Neural cell (in vitro differentiated cells): Measurements from ENCODE around the gene CADM4. TPM values are rescaled to one million over a fixed set of nuclear protein-coding genes. Genes with fewer than 3 reads are reported as not detected.

Experiments used
- H2AFZ ChIP-seq: fragments of 200-600, 300-800 bp; sonication (generic), shearing (Covaris generic); 2 replicates; pipeline ENCODE4 v1.6.0; 2014; ENCODE audit warnings: low read depth, mild to moderate bottlenecking, antibody characterized with exemption, low read length, moderate library complexity
- H3F3A ChIP-seq: fragments of 200-600 bp; shearing (Covaris generic); 2 replicates; pipeline ENCODE4 v1.6.1; 2016; ENCODE audit warnings: mild to moderate bottlenecking, moderate library complexity, mixed read lengths, antibody characterized with exemption, low read length; ENCODE audit not compliant: insufficient read depth, poor library complexity, severe bottlenecking
- H3K27ac ChIP-seq: fragments of 200-600, 300-800 bp; sonication (generic), shearing (Covaris generic); 2 replicates; pipeline ENCODE4 v1.5.1; 2014; ENCODE audit warnings: mild to moderate bottlenecking, low read length, moderate library complexity
- H3K27me3 ChIP-seq: fragments of 300-800, 200-600 bp; sonication (generic), shearing (Covaris generic); 2 replicates; pipeline ENCODE4 v1.6.0; 2014; ENCODE audit warnings: mild to moderate bottlenecking, low read depth, low read length, moderate library complexity; ENCODE audit not compliant: insufficient read depth
- H3K36me3 ChIP-seq: fragments of 300-800, 200-600 bp; sonication (generic), shearing (Covaris generic); 2 replicates; pipeline ENCODE4 v1.5.1; 2014; ENCODE audit warnings: mild to moderate bottlenecking, antibody characterized with exemption, low read length, moderate library complexity; ENCODE audit not compliant: insufficient read depth
- H3K4me2 ChIP-seq: fragments of 300-800, 200-600 bp; sonication (generic), shearing (Covaris generic); 2 replicates; pipeline ENCODE4 v1.6.0; 2014; ENCODE audit warnings: mild to moderate bottlenecking, low read length
- H3K4me3 ChIP-seq: fragments of 300-800, 200-600 bp; sonication (generic), shearing (Covaris generic); 2 replicates; pipeline ENCODE4 v1.5.1; 2014; ENCODE audit warnings: mild to moderate bottlenecking, low read length, moderate library complexity
- H3K79me2 ChIP-seq: fragments of 200-600 bp; shearing (Covaris generic); replicated peaks from 2 replicates; pipeline ENCODE4 v1.6.0; 2014; ENCODE audit warnings: mild to moderate bottlenecking, low read length, moderate library complexity; ENCODE audit not compliant: insufficient read depth
- H3K9ac ChIP-seq: fragments of 300-800, 200-600 bp; sonication (generic), shearing (Covaris generic); 2 replicates; pipeline ENCODE4 v1.6.1; 2016; ENCODE audit warnings: mild to moderate bottlenecking, low read length, mixed read lengths
- H3K9me2 ChIP-seq: fragments of 200-600 bp; shearing (Covaris generic); 2 replicates; pipeline ENCODE4 v1.6.1; 2016; ENCODE audit warnings: mild to moderate bottlenecking, low read length, mixed read lengths; ENCODE audit not compliant: insufficient read depth
- H3K9me3 ChIP-seq: fragments of 200-600, 300-800 bp; sonication (generic), shearing (Covaris generic); 2 replicates; pipeline ENCODE4 v1.6.1; 2016; ENCODE audit warnings: mild to moderate bottlenecking, mixed run types, low read length, moderate library complexity, mixed read lengths
- H4K20me1 ChIP-seq: fragments of 200-600 bp; shearing (Covaris generic); 2 replicates; pipeline ENCODE4 v1.6.1; 2016; ENCODE audit warnings: mild to moderate bottlenecking, mixed run types; ENCODE audit not compliant: insufficient read depth
- EP300 ChIP-seq: fragments of 450-650 bp; conservative IDR thresholded peaks from 2 replicates; pipeline ENCODE4 v1.6.1; 2014; ENCODE audit warnings: antibody characterized with exemption, mild to moderate bottlenecking, moderate library complexity; ENCODE audit not compliant: poor library complexity, severe bottlenecking
- EZH2 ChIP-seq: fragments of 200-600, 300-800 bp; shearing (Covaris generic), sonication (generic); IDR thresholded peaks from 2 replicates; pipeline ENCODE4 v1.6.1; 2014; ENCODE audit warnings: antibody characterized with exemption, low read length, borderline replicate concordance, mild to moderate bottlenecking; ENCODE audit not compliant: insufficient read depth, poor library complexity, severe bottlenecking
- MXI1 ChIP-seq: fragments of 450-650 bp; conservative IDR thresholded peaks from 2 replicates; pipeline ENCODE4 v1.6.1; 2014; ENCODE audit warnings: antibody characterized with exemption, mild to moderate bottlenecking; ENCODE audit not compliant: poor library complexity, severe bottlenecking
- POLR2AphosphoS5 ChIP-seq: IDR thresholded peaks from 2 replicates; pipeline ENCODE4 v1.6.1; 2012
- RAD21 ChIP-seq: fragments of 450-650 bp; conservative IDR thresholded peaks from 2 replicates; pipeline ENCODE4 v1.6.1; 2014; ENCODE audit warnings: antibody characterized with exemption, mild to moderate bottlenecking, moderate library complexity
- SMC3 ChIP-seq: fragments of 450-650 bp; conservative IDR thresholded peaks from 2 replicates; pipeline ENCODE4 v1.6.1; 2014; ENCODE audit warnings: antibody characterized with exemption, mild to moderate bottlenecking, moderate library complexity; ENCODE audit not compliant: poor library complexity
- TAF1 ChIP-seq: IDR thresholded peaks from 2 replicates; pipeline ENCODE4 v1.6.1; 2012; ENCODE audit warnings: low read depth
- polyA plus RNA-seq: library from polyadenylated mRNA; depleted of rRNA; stranded (reverse); fragments of >200 nt; gene quantifications from 2 replicates; pipeline ENCODE4 v1.2.3, GENCODE V29; 2014
- TF ChIP-seq, protein P1 (sequence below): fragments of 450-650 bp; IDR thresholded peaks from 2 replicates; pipeline ENCODE4 v1.5.1; 2014; ENCODE audit warnings: antibody characterized with exemption, mild to moderate bottlenecking, moderate library complexity; ENCODE audit not compliant: poor library complexity, severe bottlenecking
- TF ChIP-seq, protein P2 (sequence below): IDR thresholded peaks from 2 replicates; pipeline ENCODE4 v1.6.1; 2012; ENCODE audit warnings: borderline replicate concordance

Gene CADM4
- polyA plus RNA-seq, 1 donor from 2014 or later: 211 TPM

DNA sequence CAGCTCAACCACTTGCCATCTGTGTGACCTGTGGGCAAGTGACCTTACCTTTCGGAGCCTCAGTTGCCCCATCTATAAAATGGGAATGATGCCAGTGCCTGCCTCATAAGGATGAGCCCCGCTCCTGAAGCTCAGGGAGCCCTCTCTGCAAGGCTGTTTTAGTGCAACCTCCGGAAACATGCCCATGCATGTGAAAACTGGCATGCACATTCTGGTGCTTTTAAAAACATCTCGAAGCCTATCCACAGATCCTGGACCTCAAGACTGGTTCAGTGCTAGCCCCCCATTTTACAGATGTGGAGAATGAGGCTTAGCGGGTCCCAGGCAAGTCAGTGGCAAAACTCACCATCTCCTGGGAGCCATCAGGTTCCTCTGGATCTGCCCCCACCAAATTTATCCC lies 5.6 kb downstream of the CADM4 start:
- H3K4me2 ChIP-seq: no peak overlapping the region

DNA sequence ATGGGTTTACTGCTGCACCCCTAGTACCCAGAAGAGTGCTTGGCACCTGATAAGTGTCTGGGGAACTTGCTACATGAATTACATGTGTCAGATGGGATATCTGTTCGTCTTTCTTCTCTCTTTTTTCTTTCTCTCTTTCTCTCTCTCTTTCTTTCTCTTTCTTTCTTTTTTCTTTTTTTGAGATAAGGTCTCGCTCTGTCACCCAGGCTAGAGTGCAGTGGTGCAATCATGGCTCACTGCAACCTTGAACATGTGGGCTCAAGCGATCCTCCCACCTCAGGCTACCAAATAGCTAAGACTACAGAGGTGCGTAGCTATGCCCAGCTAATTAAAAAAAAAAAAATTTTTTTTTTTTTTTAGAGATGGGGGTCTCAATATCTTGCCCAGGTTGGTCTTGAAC lies 6.1 kb downstream of the CADM4 start:
- Histone ChIP-seq H3K4me3 (no peak overlapping the region), H3K9me3 (no peaks in the 10 kb centered on the region), H3K4me2 (no peak overlapping the region), H4K20me1 (no peaks in the 10 kb centered on the region), H3K79me2 (peaks cover 77% of the 10 kb centered on the region), H3K27me3 (no peaks in the 10 kb centered on the region), H3K9me2 (no peaks in the 10 kb centered on the region), H3K36me3 (no peaks in the 10 kb centered on the region), H3F3A (no peaks in the 10 kb centered on the region), H3K27ac (no peak overlapping the region), H2AFZ (no peak overlapping the region), H3K9ac (no peak overlapping the region)
- TF ChIP-seq, protein P1, sequence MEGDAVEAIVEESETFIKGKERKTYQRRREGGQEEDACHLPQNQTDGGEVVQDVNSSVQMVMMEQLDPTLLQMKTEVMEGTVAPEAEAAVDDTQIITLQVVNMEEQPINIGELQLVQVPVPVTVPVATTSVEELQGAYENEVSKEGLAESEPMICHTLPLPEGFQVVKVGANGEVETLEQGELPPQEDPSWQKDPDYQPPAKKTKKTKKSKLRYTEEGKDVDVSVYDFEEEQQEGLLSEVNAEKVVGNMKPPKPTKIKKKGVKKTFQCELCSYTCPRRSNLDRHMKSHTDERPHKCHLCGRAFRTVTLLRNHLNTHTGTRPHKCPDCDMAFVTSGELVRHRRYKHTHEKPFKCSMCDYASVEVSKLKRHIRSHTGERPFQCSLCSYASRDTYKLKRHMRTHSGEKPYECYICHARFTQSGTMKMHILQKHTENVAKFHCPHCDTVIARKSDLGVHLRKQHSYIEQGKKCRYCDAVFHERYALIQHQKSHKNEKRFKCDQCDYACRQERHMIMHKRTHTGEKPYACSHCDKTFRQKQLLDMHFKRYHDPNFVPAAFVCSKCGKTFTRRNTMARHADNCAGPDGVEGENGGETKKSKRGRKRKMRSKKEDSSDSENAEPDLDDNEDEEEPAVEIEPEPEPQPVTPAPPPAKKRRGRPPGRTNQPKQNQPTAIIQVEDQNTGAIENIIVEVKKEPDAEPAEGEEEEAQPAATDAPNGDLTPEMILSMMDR: no peak
- TF ChIP-seq RAD21 (no peak), MXI1 (no peak), POLR2AphosphoS5 (no peak), EP300 (no peak), TAF1 (no peak), SMC3 (no peak), EZH2 (no peak)
- TF ChIP-seq, protein P2, sequence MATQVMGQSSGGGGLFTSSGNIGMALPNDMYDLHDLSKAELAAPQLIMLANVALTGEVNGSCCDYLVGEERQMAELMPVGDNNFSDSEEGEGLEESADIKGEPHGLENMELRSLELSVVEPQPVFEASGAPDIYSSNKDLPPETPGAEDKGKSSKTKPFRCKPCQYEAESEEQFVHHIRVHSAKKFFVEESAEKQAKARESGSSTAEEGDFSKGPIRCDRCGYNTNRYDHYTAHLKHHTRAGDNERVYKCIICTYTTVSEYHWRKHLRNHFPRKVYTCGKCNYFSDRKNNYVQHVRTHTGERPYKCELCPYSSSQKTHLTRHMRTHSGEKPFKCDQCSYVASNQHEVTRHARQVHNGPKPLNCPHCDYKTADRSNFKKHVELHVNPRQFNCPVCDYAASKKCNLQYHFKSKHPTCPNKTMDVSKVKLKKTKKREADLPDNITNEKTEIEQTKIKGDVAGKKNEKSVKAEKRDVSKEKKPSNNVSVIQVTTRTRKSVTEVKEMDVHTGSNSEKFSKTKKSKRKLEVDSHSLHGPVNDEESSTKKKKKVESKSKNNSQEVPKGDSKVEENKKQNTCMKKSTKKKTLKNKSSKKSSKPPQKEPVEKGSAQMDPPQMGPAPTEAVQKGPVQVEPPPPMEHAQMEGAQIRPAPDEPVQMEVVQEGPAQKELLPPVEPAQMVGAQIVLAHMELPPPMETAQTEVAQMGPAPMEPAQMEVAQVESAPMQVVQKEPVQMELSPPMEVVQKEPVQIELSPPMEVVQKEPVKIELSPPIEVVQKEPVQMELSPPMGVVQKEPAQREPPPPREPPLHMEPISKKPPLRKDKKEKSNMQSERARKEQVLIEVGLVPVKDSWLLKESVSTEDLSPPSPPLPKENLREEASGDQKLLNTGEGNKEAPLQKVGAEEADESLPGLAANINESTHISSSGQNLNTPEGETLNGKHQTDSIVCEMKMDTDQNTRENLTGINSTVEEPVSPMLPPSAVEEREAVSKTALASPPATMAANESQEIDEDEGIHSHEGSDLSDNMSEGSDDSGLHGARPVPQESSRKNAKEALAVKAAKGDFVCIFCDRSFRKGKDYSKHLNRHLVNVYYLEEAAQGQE: no peak

More for the DNA sequence above, 5.6 kb downstream of the CADM4 start:
- Histone ChIP-seq H2AFZ (no peak overlapping the region), H3K27ac (no peak overlapping the region), H3K9ac (no peak overlapping the region), H3K79me2 (peaks cover 77% of the 10 kb centered on the region), H3K27me3 (no peaks in the 10 kb centered on the region), H4K20me1 (no peaks in the 10 kb centered on the region), H3K9me3 (no peaks in the 10 kb centered on the region), H3K4me3 (peak overlapping the region; percentile 67), H3K9me2 (no peaks in the 10 kb centered on the region), H3F3A (no peaks in the 10 kb centered on the region), H3K36me3 (no peaks in the 10 kb centered on the region)
- no peak for TF ChIP-seq SMC3
- no peak for TF ChIP-seq POLR2AphosphoS5
- TF ChIP-seq TAF1: no peak
- no peak for TF ChIP-seq MXI1
- no peak for TF ChIP-seq EZH2
- TF ChIP-seq RAD21: no peak
- TF ChIP-seq EP300: no peak
- TF ChIP-seq, protein P1: no peak
- TF ChIP-seq, protein P2: no peak
